OCI-LY7 (cell line): ENCODE results near the gene TYK2. TPM values are rescaled to one million over a fixed set of nuclear protein-coding genes. Genes with fewer than 3 reads are reported as not detected.

ENCODE experiments used
- BruUV-seq: library from RNA; stranded (reverse); fragments of 400-500 nt; replicated peaks from 2 replicates; lab custom pipeline; 2021; lab: Mats Ljungman, UMichigan
- CTCF ChIA-PET: fragments of 300-600 bp; sonication (Branson Sonifier 250); formaldehyde crosslinking; loops from one replicate; lab custom pipeline; 2022; ENCODE audit warnings: antibody characterized with exemption; ENCODE audit not compliant: unreplicated experiment; lab: Charles Lee
- POLR2A ChIA-PET: fragments of 300-600 bp; sonication (Branson Sonifier 250); formaldehyde crosslinking; loops from one replicate; lab custom pipeline; 2022; ENCODE audit warnings: antibody characterized with exemption; lab: Charles Lee
- DNase-seq: peaks from one replicate; pipeline ENCODE4 v3.0.0-alpha.2; 2015; ENCODE audit warnings: low spot score
- H2AFZ ChIP-seq: fragments of 200-600 bp; sonication (generic), shearing (Covaris generic); 2 replicates; pipeline ENCODE4 v1.6.1; 2014; ENCODE audit warnings: mild to moderate bottlenecking, antibody characterized with exemption, low read length, moderate library complexity
- H3K27ac ChIP-seq: fragments of 200-600 bp; sonication (generic); 2 replicates; pipeline ENCODE4 v1.5.1; 2014; ENCODE audit warnings: mixed run types, low read depth, mild to moderate bottlenecking, moderate library complexity, low read length, inconsistent platforms; ENCODE audit not compliant: poor library complexity, severe bottlenecking
- H3K36me3 ChIP-seq: fragments of 200-600 bp; sonication (generic); 2 replicates; pipeline ENCODE4 v1.6.1; 2014; ENCODE audit warnings: mild to moderate bottlenecking, antibody characterized with exemption, low read length, moderate library complexity, mixed read lengths; ENCODE audit not compliant: insufficient read depth
- H3K4me1 ChIP-seq: fragments of 200-600 bp; sonication (generic); 2 replicates; pipeline ENCODE4 v1.5.1; 2014; ENCODE audit warnings: mild to moderate bottlenecking, low read length; ENCODE audit not compliant: insufficient read depth, poor library complexity, severe bottlenecking
- H3K4me2 ChIP-seq: fragments of 200-600 bp; sonication (generic); 2 replicates; pipeline ENCODE4 v1.6.1; 2014; ENCODE audit warnings: mild to moderate bottlenecking, low read length
- H3K4me3 ChIP-seq: fragments of 200-600 bp; sonication (generic); 2 replicates; pipeline ENCODE4 v1.5.1; 2014; ENCODE audit warnings: mild to moderate bottlenecking, low read depth, low read length; ENCODE audit not compliant: poor library complexity, severe bottlenecking
- H3K79me2 ChIP-seq: fragments of 200-600 bp; sonication (generic); 2 replicates; pipeline ENCODE4 v1.6.1; 2016; ENCODE audit warnings: low read depth, mild to moderate bottlenecking, low read length, moderate library complexity, mixed read lengths; ENCODE audit not compliant: insufficient read depth
- H3K9me2 ChIP-seq: fragments of 200-600 bp; sonication (generic); 2 replicates; pipeline ENCODE4 v1.6.1; 2016; ENCODE audit warnings: mild to moderate bottlenecking, low read length, mixed read lengths; ENCODE audit not compliant: insufficient read depth
- H3K9me3 ChIP-seq: fragments of 200-600 bp; sonication (generic); 2 replicates; pipeline ENCODE4 v1.6.1; 2014; ENCODE audit warnings: mild to moderate bottlenecking, mixed run types, low read length, mixed read lengths
- H4K20me1 ChIP-seq: fragments of 200-600 bp; sonication (generic); 2 replicates; pipeline ENCODE4 v1.6.1; 2014; ENCODE audit warnings: mild to moderate bottlenecking, antibody characterized with exemption, low read length, moderate library complexity, mixed read lengths; ENCODE audit not compliant: insufficient read depth
- CTCF ChIP-seq: fragments of 200-600 bp; sonication (generic); conservative IDR thresholded peaks from 2 replicates; pipeline ENCODE4 v1.5.1; 2014; ENCODE audit warnings: mild to moderate bottlenecking, antibody characterized with exemption, low read length, moderate library complexity, mixed read lengths
- EZH2phosphoT487 ChIP-seq: fragments of 200-600 bp; sonication (generic); IDR thresholded peaks from 2 replicates; pipeline ENCODE4 v1.6.1; 2018; ENCODE audit warnings: low read depth, borderline replicate concordance, mild to moderate bottlenecking, mixed run types, antibody characterized with exemption, low read length, moderate library complexity, mixed read lengths
- intact Hi-C: fragments of 100-400 bp; cut with micrococcal nuclease; formaldehyde crosslinking; loops from one replicate; pipeline ENCODE4 v1.10.0; 2022; ENCODE audit not compliant: unreplicated experiment
- total RNA-seq, 2 experiments: library from RNA; depleted of rRNA in 1 of 2; stranded (reverse); fragments of >200 nt in 1 of 2; shearing (Covaris generic) in 1 of 2; gene quantifications; 2 replicates each; pipeline ENCODE4 v1.2.3, GENCODE V29; 2014 to 2022

The TYK2 gene
- total RNA-seq, 2 experiments from 2014 or later = 185 to 216 TPM

DNA sequence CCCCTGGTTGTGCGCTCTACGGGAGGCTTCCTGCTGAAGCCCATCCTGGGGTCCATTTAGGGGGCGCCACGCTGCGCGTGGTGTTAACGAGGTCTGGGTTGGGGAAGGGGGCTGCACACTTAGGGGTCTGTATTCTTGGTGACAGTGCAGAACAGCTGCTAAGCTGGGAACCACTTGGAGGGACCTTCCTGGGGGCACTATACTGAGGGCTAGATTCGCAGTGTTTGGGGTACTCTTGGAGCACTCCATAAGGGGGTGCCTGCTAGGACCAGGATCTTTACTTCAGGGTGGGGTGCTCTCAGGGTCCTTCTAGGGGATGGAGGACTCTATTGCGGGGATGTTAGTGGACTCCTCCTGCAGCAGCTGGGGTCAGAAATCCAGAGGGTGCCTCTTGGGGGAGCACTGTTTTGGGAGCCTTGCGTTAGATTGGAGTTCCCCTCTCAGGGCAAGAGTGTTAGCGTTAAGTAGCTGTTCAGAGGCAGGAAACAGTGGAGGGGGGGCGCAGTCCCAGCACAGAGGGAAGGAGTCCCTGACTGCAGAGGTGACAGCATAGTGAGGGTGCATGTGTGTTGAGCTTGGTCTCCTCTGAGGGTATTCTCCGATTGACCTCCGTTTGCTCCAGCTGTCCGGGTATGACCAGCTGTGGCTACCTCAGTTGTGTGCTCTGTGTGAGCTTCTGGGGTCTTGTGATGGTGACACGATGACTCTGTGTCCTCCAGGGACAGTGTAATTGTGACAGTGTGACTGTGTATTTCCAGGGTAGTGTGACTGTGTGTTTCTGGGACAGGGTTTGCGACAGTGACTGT is 41.1 kb upstream of the TYK2 start:
- DNase-seq = peak; percentile 63
- peaks cover 6% of the 10 kb centered on the region; the same call in 1 of the 2 replicates for H3K36me3 ChIP-seq
- no peak overlapping the region for H2AFZ ChIP-seq
- TF ChIP-seq EZH2phosphoT487 (no peak), CTCF (peak; percentile 56)
- H3K79me2 ChIP-seq = peaks cover 81% of the 10 kb centered on the region
- H3K4me2 ChIP-seq = peak overlapping the region; percentile 84
- POLR2A ChIA-PET = interaction anchor here (0.6 to 1.9 kb wide), 6 partner anchors 9 to 195 kb away, joined by 3 to 6 read pairs (median 4); no protein-coding TSS in a partner anchor
- CTCF ChIA-PET = interaction anchor here (0.6 to 1.2 kb wide), 4 partner anchors 10 to 171 kb away, joined by 3 to 7 read pairs (median 4); no protein-coding TSS in a partner anchor
- BruUV-seq = TSS peak; percentile 41
- H4K20me1 ChIP-seq = peaks cover 13% of the 10 kb centered on the region
- peak overlapping the region; percentile 76 for H3K4me3 ChIP-seq
- peak overlapping the region; percentile 100 for H3K27ac ChIP-seq
- no peaks in the 10 kb centered on the region for H3K9me2 ChIP-seq
- peaks cover 59% of the 10 kb centered on the region for H3K4me1 ChIP-seq
- no peaks in the 10 kb centered on the region for H3K9me3 ChIP-seq
- intact Hi-C loops = loop anchor here (2.0 kb wide), 1 partner anchor 15 kb away; no protein-coding TSS in a partner anchor

- ChIA-PET POLR2A (interaction anchor here (0.6 to 1.9 kb wide), 6 partner anchors 8 to 194 kb away, joined by 3 to 6 read pairs (median 4); no protein-coding TSS in a partner anchor), CTCF (interaction anchor here (0.6 to 1.3 kb wide), 3 partner anchors 9 to 12 kb away, joined by 3 to 4 read pairs (median 3); no protein-coding TSS in a partner anchor)
- peak within 1 kb of the TSS; percentile 84 for H3K4me2 ChIP-seq
- H3K4me1 ChIP-seq = peaks cover 59% of the 10 kb centered on the region
- H3K27ac ChIP-seq = peak within 1 kb of the TSS; percentile 100
- BruUV-seq = no TSS peak
- peaks cover 78% of the 10 kb centered on the region for H3K79me2 ChIP-seq
- no peak for TF ChIP-seq EZH2phosphoT487
- TF ChIP-seq CTCF = peak; percentile 79
- H3K36me3 ChIP-seq = peaks cover 6% of the 10 kb centered on the region; the same call in 1 of the 2 replicates
- H3K4me3 ChIP-seq = peak within 1 kb of the TSS; percentile 76
- H4K20me1 ChIP-seq = peaks cover 13% of the 10 kb centered on the region
- no peaks in the 10 kb centered on the region for H3K9me3 ChIP-seq
- DNase-seq = peak; percentile 89
- no peaks in the 10 kb centered on the region for H3K9me2 ChIP-seq
- no peak within 1 kb of the TSS for H2AFZ ChIP-seq
- intact Hi-C loops = no loop called here
Measured at GRCh38 chr19:10420444-10421239, 40.3 kb upstream of the TYK2 start, which contains the start of gene PDE4A. Gene PDE4A, plus strand, starts transcription at chr19:10420538. Its CDS starts 227 bp downstream, at chr19:10420765.
